Measurements from ENCODE around the gene TRIM64. TPM values are rescaled to one million over a fixed set of nuclear protein-coding genes. Genes with fewer than 3 reads are reported as not detected.
"Not testable (repeated sequence)": the region's sequence is repeated elsewhere in the genome, so short reads cannot be mapped to it uniquely, and the experiment has no call there.

The TRIM64 gene, protein sequence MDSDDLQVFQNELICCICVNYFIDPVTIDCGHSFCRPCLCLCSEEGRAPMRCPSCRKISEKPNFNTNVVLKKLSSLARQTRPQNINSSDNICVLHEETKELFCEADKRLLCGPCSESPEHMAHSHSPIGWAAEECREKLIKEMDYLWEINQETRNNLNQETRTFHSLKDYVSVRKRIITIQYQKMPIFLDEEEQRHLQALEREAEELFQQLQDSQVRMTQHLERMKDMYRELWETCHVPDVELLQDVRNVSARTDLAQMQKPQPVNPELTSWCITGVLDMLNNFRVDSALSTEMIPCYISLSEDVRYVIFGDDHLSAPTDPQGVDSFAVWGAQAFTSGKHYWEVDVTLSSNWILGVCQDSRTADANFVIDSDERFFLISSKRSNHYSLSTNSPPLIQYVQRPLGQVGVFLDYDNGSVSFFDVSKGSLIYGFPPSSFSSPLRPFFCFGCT
- total RNA-seq (2014; rRNA removed; shearing (Covaris generic)) (not detected in 2 replicates), total RNA-seq (2022) (not detected in 2 replicates), Bru-seq, nascent RNA (not detected), BruChase-seq, experiment 1, labeled RNA remaining after a 6-hour chase (not detected), BruChase-seq, experiment 2, labeled RNA remaining after a 2-hour chase (not detected)
- long read RNA-seq = 0 reads

DNA sequence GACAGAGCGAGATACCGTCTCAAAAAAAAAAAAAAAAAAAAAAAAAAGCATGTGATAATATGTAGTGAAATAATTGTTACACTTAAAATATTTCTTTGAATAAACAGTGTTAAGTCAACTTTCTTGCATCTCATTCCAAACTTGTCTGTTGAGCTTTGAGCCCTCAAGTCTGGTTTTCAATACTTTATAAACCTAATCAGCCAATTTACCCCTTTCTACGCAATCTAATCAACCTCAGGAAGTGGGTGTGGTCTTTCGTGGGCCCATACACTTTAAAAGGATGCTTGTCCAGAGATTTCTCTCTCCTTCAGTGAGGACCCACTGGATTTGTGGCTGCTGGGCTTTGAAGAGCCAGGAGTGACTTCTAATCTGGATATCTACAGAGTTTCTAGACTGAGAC, at the start of gene TRIM64:
Gene TRIM64 (plus strand): TSS at position 301 of the 400 bp plus-strand sequence. CDS start 2,467 bp downstream, outside the sequence.
- H3K9me2 ChIP-seq (ENCODE audit: insufficient read depth, low read length); BruUV-seq (replicated peaks); H3K79me2 ChIP-seq (ENCODE audit: insufficient read depth, low read depth, low read length); H3K27ac ChIP-seq (ENCODE audit: low read depth, low read length, poor library complexity, severe bottlenecking); H3K4me3 ChIP-seq (ENCODE audit: low read depth, low read length, poor library complexity, severe bottlenecking); intact Hi-C loops (cut with micrococcal nuclease; ENCODE audit: unreplicated experiment); H2AFZ ChIP-seq (ENCODE audit: low read length); POLR2A ChIA-PET; H3K4me2 ChIP-seq (ENCODE audit: low read length); H3K9me3 ChIP-seq (ENCODE audit: low read length); H3K4me1 ChIP-seq (ENCODE audit: insufficient read depth, low read length, poor library complexity, severe bottlenecking); H3K36me3 ChIP-seq (ENCODE audit: insufficient read depth, low read length); CTCF ChIA-PET (ENCODE audit: unreplicated experiment); DNase-seq (ENCODE audit: low spot score); H4K20me1 ChIP-seq (ENCODE audit: insufficient read depth, low read length): not testable (repeated sequence)

DNA sequence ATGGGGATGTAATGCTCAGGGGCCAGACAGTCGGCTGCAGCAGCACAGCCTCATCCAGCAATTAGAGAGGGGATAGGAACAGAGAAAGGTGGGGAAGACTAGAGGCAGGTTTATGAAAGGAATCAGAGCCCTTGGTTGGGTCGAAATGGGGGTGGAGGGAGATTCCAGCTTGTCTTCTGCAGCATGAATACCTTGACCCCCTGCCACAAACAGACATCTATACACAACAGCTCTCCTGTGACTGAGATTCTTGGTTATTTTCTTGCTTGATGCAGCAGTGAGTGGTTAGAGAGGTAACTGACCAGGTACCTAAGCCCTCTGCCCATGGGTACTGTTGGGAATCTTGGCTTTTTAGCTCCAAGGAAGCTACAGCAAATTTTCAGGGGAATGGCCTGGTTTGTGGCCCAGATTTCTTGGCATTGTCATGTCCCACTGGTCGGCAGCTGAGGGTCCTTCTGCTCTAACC, 43.6 kb upstream of the TRIM64 start, which contains the start of gene TRIM49D1:
Gene TRIM49D1 (minus strand): TSS at position 51 of the 466 bp plus-strand sequence. CDS start 4,535 bp downstream, outside the sequence.
- Histone ChIP-seq H3K27ac (ENCODE audit: low read depth, low read length, poor library complexity, severe bottlenecking) (no peak within 1 kb of the TSS), H3K79me2 (ENCODE audit: insufficient read depth, low read depth, low read length) (no peaks in the 10 kb centered on the region), H3K4me2 (ENCODE audit: low read length) (no peak within 1 kb of the TSS), H3K4me3 (ENCODE audit: low read depth, low read length, poor library complexity, severe bottlenecking) (no peak within 1 kb of the TSS), H2AFZ (ENCODE audit: low read length) (no peak within 1 kb of the TSS), H3K9me3 (ENCODE audit: low read length) (no peaks in the 10 kb centered on the region), H4K20me1 (ENCODE audit: insufficient read depth, low read length) (no peaks in the 10 kb centered on the region), H3K9me2 (ENCODE audit: insufficient read depth, low read length) (no peaks in the 10 kb centered on the region), H3K4me1 (ENCODE audit: insufficient read depth, low read length, poor library complexity, severe bottlenecking) (no peaks in the 10 kb centered on the region), H3K36me3 (ENCODE audit: insufficient read depth, low read length) (no peaks in the 10 kb centered on the region)
- POLR2A ChIA-PET = interaction anchor here (0.6 kb wide), 1 partner anchor 1324 kb away, joined by 4 read pairs; no protein-coding TSS in a partner anchor
- intact Hi-C loops (cut with micrococcal nuclease; ENCODE audit: unreplicated experiment) = no loop called here
- CTCF ChIA-PET (ENCODE audit: unreplicated experiment) = no interaction called here
- TF ChIP-seq EZH2phosphoT487 (IDR thresholded peaks at IDR 0.05; ENCODE audit: borderline replicate concordance, low read depth, low read length) = no peak
- TF ChIP-seq, protein P1, sequence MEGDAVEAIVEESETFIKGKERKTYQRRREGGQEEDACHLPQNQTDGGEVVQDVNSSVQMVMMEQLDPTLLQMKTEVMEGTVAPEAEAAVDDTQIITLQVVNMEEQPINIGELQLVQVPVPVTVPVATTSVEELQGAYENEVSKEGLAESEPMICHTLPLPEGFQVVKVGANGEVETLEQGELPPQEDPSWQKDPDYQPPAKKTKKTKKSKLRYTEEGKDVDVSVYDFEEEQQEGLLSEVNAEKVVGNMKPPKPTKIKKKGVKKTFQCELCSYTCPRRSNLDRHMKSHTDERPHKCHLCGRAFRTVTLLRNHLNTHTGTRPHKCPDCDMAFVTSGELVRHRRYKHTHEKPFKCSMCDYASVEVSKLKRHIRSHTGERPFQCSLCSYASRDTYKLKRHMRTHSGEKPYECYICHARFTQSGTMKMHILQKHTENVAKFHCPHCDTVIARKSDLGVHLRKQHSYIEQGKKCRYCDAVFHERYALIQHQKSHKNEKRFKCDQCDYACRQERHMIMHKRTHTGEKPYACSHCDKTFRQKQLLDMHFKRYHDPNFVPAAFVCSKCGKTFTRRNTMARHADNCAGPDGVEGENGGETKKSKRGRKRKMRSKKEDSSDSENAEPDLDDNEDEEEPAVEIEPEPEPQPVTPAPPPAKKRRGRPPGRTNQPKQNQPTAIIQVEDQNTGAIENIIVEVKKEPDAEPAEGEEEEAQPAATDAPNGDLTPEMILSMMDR (conservative IDR thresholded peaks at IDR 0.05; ENCODE audit: low read length) = no peak
- BruUV-seq (replicated peaks) = no TSS peak
- DNase-seq (ENCODE audit: low spot score) = no peak

DNA sequence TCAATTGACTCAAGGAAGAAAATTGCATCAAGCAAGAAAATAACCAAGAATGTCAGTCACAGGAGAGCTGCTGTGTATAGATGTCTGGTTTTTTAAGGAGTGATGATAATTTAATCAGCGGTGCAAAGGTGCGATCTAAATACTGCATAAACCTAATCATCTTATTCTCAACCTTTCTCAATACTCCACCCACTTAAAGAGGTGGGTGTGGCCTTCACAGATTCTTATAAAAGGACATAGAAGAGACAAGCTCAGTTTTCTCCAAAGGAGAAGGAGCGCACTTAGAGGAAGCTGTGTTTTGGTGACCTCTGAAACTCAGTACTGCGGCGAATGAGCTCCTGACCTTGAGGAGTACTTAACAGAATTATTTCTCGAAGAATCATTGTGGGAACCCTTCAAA, 42.1 kb upstream of the TRIM64 start, which contains the start of gene TRIM49D2:
Gene TRIM49D2 (plus strand): TSS at position 301 of the 400 bp plus-strand sequence. CDS start 2,698 bp downstream, outside the sequence.
- POLR2A ChIA-PET = not testable (repeated sequence)

DNA sequence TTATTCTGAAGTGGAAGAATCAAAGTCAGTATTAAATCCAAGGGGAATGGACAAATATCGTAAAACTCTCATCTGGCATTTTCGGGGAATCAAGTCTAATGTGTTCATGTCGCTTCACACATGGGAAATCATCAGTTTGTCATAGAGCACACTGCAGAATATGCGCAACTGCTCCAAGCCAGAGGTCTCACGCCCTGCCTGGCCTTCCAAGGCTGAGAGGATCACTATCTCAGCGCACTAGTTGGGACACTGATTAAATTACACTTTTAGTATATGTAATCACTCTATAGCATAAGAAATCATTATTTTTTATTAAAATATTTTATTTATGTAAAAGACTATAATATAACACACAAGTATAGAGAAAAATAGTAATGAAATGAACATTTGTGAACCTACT, 5.0 kb upstream of the TRIM64 start:
- H3K27ac ChIP-seq (ENCODE audit: low read depth, low read length, poor library complexity, severe bottlenecking); H3K4me1 ChIP-seq (ENCODE audit: insufficient read depth, low read length, poor library complexity, severe bottlenecking); DNase-seq (ENCODE audit: low spot score); intact Hi-C loops (cut with micrococcal nuclease; ENCODE audit: unreplicated experiment); H3K9me2 ChIP-seq (ENCODE audit: insufficient read depth, low read length); H3K9me3 ChIP-seq (ENCODE audit: low read length); H3K4me3 ChIP-seq (ENCODE audit: low read depth, low read length, poor library complexity, severe bottlenecking); POLR2A ChIA-PET; BruUV-seq (replicated peaks); H2AFZ ChIP-seq (ENCODE audit: low read length); CTCF ChIA-PET (ENCODE audit: unreplicated experiment); H3K79me2 ChIP-seq (ENCODE audit: insufficient read depth, low read depth, low read length); H4K20me1 ChIP-seq (ENCODE audit: insufficient read depth, low read length); H3K36me3 ChIP-seq (ENCODE audit: insufficient read depth, low read length); H3K4me2 ChIP-seq (ENCODE audit: low read length): not testable (repeated sequence)

More for the DNA sequence above, 42.1 kb upstream of the TRIM64 start, which contains the start of gene TRIM49D2:
- DNase-seq (ENCODE audit: low spot score); H3K79me2 ChIP-seq (ENCODE audit: insufficient read depth, low read depth, low read length); intact Hi-C loops (cut with micrococcal nuclease; ENCODE audit: unreplicated experiment); H3K4me2 ChIP-seq (ENCODE audit: low read length); H3K27ac ChIP-seq (ENCODE audit: low read depth, low read length, poor library complexity, severe bottlenecking); H3K9me2 ChIP-seq (ENCODE audit: insufficient read depth, low read length); H3K4me3 ChIP-seq (ENCODE audit: low read depth, low read length, poor library complexity, severe bottlenecking); H2AFZ ChIP-seq (ENCODE audit: low read length); CTCF ChIA-PET (ENCODE audit: unreplicated experiment); H3K36me3 ChIP-seq (ENCODE audit: insufficient read depth, low read length); H3K9me3 ChIP-seq (ENCODE audit: low read length); H3K4me1 ChIP-seq (ENCODE audit: insufficient read depth, low read length, poor library complexity, severe bottlenecking); H4K20me1 ChIP-seq (ENCODE audit: insufficient read depth, low read length); BruUV-seq (replicated peaks): not testable (repeated sequence)

All from OCI-LY7 (cell line).